NB4 (cell line): ENCODE data around the gene STH.

ENCODE experiments used
- MYC ChIP-seq: IDR thresholded peaks from 2 replicates; pipeline ENCODE4 v1.6.1; 2011; ENCODE audit warnings: low read depth, low read length
- POLR2A ChIP-seq: IDR thresholded peaks from 2 replicates; pipeline ENCODE4 v1.6.1; 2011; ENCODE audit warnings: mild to moderate bottlenecking; ENCODE audit not compliant: insufficient read length; ENCODE audit errors: extremely low read depth
- TF ChIP-seq, protein P1 (sequence below): IDR thresholded peaks from one replicate; pipeline ENCODE4 v1.5.1; 2012; ENCODE audit warnings: low read depth, low read length

DNA sequence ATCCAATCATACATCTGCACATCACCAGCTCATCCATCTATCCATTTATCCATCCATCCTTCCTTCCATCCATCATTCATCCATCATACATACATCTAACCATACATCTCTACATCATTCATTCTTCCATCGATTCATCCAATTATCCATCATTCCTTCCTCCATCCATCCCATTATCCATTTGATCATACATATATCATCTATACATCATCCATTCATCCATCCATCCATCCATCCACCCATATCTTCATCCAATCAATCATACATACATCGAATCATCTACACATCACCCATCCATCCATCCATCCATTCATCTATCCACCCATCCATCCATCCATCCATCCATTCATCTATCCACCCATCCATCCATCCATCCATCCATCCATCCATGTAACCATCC is 29.3 kb upstream of the STH start:
- TF ChIP-seq, protein P1, sequence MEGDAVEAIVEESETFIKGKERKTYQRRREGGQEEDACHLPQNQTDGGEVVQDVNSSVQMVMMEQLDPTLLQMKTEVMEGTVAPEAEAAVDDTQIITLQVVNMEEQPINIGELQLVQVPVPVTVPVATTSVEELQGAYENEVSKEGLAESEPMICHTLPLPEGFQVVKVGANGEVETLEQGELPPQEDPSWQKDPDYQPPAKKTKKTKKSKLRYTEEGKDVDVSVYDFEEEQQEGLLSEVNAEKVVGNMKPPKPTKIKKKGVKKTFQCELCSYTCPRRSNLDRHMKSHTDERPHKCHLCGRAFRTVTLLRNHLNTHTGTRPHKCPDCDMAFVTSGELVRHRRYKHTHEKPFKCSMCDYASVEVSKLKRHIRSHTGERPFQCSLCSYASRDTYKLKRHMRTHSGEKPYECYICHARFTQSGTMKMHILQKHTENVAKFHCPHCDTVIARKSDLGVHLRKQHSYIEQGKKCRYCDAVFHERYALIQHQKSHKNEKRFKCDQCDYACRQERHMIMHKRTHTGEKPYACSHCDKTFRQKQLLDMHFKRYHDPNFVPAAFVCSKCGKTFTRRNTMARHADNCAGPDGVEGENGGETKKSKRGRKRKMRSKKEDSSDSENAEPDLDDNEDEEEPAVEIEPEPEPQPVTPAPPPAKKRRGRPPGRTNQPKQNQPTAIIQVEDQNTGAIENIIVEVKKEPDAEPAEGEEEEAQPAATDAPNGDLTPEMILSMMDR = no peak
- TF ChIP-seq POLR2A = no peak
- TF ChIP-seq MYC = no peak
